HCT116 (cell line): ENCODE results near the gene LMBRD2. TPM values are rescaled to one million over a fixed set of nuclear protein-coding genes. Genes with fewer than 3 reads are reported as not detected.

Experiments
- ATAC-seq: fragments of 200-7000 bp; cut with Tn5 transposase; 2 replicates; pipeline ENCODE4 v1.9.1; 2020; ENCODE audit warnings: mild to moderate bottlenecking, moderate library complexity
- BruUV-seq: library from RNA; stranded (reverse); fragments of 400-500 nt; replicated peaks from 2 replicates; lab custom pipeline; 2021; lab: Mats Ljungman, UMichigan
- CTCF ChIA-PET: fragments of 300-600 bp; sonication (Branson Sonifier 250); formaldehyde crosslinking; loops from one replicate; lab custom pipeline; 2021; ENCODE audit warnings: antibody characterized with exemption; lab: Charles Lee
- POLR2A ChIA-PET: fragments of 300-600, 350-600 bp; sonication (Branson Sonifier 250); formaldehyde crosslinking; loops from one replicate; lab custom pipeline; 2021; ENCODE audit warnings: antibody characterized with exemption; lab: Charles Lee
- RAD21 ChIA-PET, 2 experiments: fragments of 300-600 bp; sonication (Branson Sonifier 250); formaldehyde crosslinking; loops; one replicate each; lab custom pipeline; 2023; ENCODE audit warnings: low total read pairs in 2 of 2; ENCODE audit not compliant: uncharacterized antibody in 2 of 2, unreplicated experiment in 2 of 2, low non-redundant PET in 1 of 2; lab: Charles Lee
- DNase-seq: peaks from one replicate; pipeline ENCODE4 v3.0.0-alpha.2; 2010; ENCODE audit warnings: low read depth, low spot score
- H2AFZ ChIP-seq: fragments of 200-600 bp; shearing (Covaris generic), sonication (generic); 2 replicates; pipeline ENCODE4 v1.6.1; 2017; ENCODE audit warnings: low read depth, mixed run types, mixed read lengths, antibody characterized with exemption, low read length; ENCODE audit not compliant: poor library complexity, severe bottlenecking
- H3K27ac ChIP-seq: 2 replicates; pipeline ENCODE4 v1.5.1; 2012; ENCODE audit warnings: low read depth, low read length
- H3K27me3 ChIP-seq: fragments of 200-600 bp; sonication (generic); 2 replicates; pipeline ENCODE4 v1.6.1; 2016; ENCODE audit warnings: mixed run types, low read length, mixed read lengths; ENCODE audit not compliant: insufficient read depth
- H3K36me3 ChIP-seq, 2 experiments: fragments of 200-500 bp in 1 of 2; fragments of 200-600 bp in 1 of 2; sonication (Bioruptor generic) in 1 of 2; sonication (generic) in 1 of 2; 2 replicates each; pipeline versions ENCODE4 v1.5.1 to v1.6.1; 2014 to 2016; ENCODE audit warnings: low read length in 2 of 2, inconsistent platforms in 1 of 2, mixed read lengths in 1 of 2, mixed run types in 1 of 2; ENCODE audit not compliant: insufficient read depth in 2 of 2, control insufficient read depth in 1 of 2
- H3K4me1 ChIP-seq, 2 experiments: fragments of 200-600 bp in 1 of 2; sonication (generic) in 1 of 2; 2 replicates each; pipeline versions ENCODE4 v1.5.1 to v1.6.1; 2012 to 2017; ENCODE audit warnings: low read length in 2 of 2, inconsistent platforms in 1 of 2, mild to moderate bottlenecking in 1 of 2, mixed read lengths in 1 of 2, mixed run types in 1 of 2, moderate library complexity in 1 of 2; ENCODE audit not compliant: insufficient read depth in 2 of 2, control insufficient read depth in 1 of 2
- H3K4me2 ChIP-seq: fragments of 200-600 bp; sonication (generic); 2 replicates; pipeline ENCODE4 v1.6.1; 2017; ENCODE audit warnings: mixed run types, low read length, mixed read lengths
- H3K4me3 ChIP-seq, 2 experiments: fragments of 200-600 bp in 1 of 2; sonication (generic) in 1 of 2; replicated peaks in 1 of 2; 2 replicates each; pipeline ENCODE4 v1.5.1; 2011 to 2016; ENCODE audit warnings: low read length in 2 of 2, control low read depth in 1 of 2, low read depth in 1 of 2, mild to moderate bottlenecking in 1 of 2, mixed read lengths in 1 of 2, mixed run types in 1 of 2
- H3K79me2 ChIP-seq: fragments of 200-600 bp; sonication (generic); 2 replicates; pipeline ENCODE4 v1.6.1; 2017; ENCODE audit warnings: mild to moderate bottlenecking, mixed run types, low read length, moderate library complexity, mixed read lengths; ENCODE audit not compliant: insufficient read depth
- H3K9ac ChIP-seq: fragments of 200-600 bp; sonication (generic); 2 replicates; pipeline ENCODE4 v1.6.1; 2016; ENCODE audit warnings: low read length, mixed read lengths
- H3K9me2 ChIP-seq: fragments of 200-600 bp; sonication (generic), shearing (Covaris generic); 2 replicates; pipeline ENCODE4 v1.6.1; 2017; ENCODE audit warnings: mixed run types, mild to moderate bottlenecking, moderate library complexity; ENCODE audit not compliant: insufficient read depth
- H3K9me3 ChIP-seq, 2 experiments: fragments of 200-500 bp in 1 of 2; fragments of 200-600 bp in 1 of 2; sonication (Bioruptor generic) in 1 of 2; sonication (generic) in 1 of 2; 2 replicates each; pipeline ENCODE4 v1.6.1; 2014 to 2017; ENCODE audit warnings: low read length in 2 of 2, mixed read lengths in 2 of 2, inconsistent platforms in 1 of 2, low read depth in 1 of 2, mild to moderate bottlenecking in 1 of 2, mixed run types in 1 of 2, moderate library complexity in 1 of 2; ENCODE audit not compliant: control insufficient read depth in 1 of 2, insufficient read depth in 1 of 2
- H4K20me1 ChIP-seq: fragments of 200-600 bp; sonication (generic), shearing (Covaris generic); 2 replicates; pipeline ENCODE4 v1.6.1; 2017; ENCODE audit warnings: mixed run types, mild to moderate bottlenecking, moderate library complexity; ENCODE audit not compliant: insufficient read depth
- CBX3 ChIP-seq: IDR thresholded peaks from 2 replicates; pipeline ENCODE4 v1.6.1; 2012; ENCODE audit warnings: low read depth
- EZH2 ChIP-seq: fragments of 200-600 bp; sonication (generic); IDR thresholded peaks from 2 replicates; pipeline ENCODE4 v1.6.1; 2017; ENCODE audit warnings: antibody characterized with exemption, mixed run types
- JUND ChIP-seq: IDR thresholded peaks from 2 replicates; pipeline ENCODE4 v1.6.1; 2012
- POLR2AphosphoS5 ChIP-seq: IDR thresholded peaks from 2 replicates; pipeline ENCODE4 v1.6.1; 2011; ENCODE audit warnings: mild to moderate bottlenecking, low read depth, low read length, moderate library complexity
- TCF7L2 ChIP-seq: IDR thresholded peaks from 2 replicates; pipeline ENCODE4 v1.7.0; 2011; ENCODE audit warnings: borderline replicate concordance, inconsistent platforms; ENCODE audit not compliant: insufficient read depth, insufficient read length; ENCODE audit errors: extremely low read depth
- intact Hi-C: fragments of 100-400 bp; cut with micrococcal nuclease; formaldehyde crosslinking; loops from 2 replicates; pipeline ENCODE4 v1.10.0; 2022
- total RNA-seq: library from RNA; stranded (reverse); gene quantifications from one replicate; pipeline ENCODE4 v1.2.1, GENCODE V29; 2021; ENCODE audit not compliant: unreplicated experiment
- TF ChIP-seq, protein P1 (sequence below): IDR thresholded peaks from 2 replicates; pipeline ENCODE4 v1.6.1; 2012; ENCODE audit warnings: low read depth

Gene LMBRD2
- total RNA-seq, 1 experiment from 2014 or later: 1.1 TPM

DNA sequence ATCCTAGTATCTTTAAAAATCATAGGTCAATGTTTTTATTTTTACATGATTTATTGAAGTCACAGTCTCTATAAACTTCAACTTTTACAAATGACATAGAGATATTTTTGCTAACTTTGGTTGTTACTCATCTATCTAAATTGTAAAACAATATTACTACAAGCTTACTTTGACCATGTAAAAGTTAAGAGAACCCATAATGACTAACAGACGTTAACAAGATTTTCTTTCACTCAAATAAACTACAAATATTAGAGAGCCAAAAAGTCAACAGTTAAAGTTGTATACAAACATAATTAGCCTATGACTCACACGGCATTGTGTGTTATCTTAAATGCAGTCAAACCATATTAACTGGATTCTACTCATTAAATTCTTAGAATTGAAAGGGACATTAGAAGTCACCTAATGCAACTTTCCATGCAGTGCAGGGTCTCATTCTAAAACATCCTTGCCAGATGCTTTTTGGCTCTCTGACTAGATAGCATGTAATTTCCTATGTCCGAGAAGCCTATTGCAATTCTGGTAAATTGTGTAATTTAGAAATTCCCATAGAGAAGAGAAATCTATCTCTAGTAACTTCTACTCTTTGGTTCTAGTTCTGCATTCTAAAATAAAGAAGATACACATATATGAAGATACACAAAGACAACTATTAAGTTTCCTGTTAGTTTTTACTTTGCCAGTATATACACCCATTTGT is 42.8 kb downstream of the LMBRD2 start:
- ChIA-PET CTCF (no interaction called here), RAD21 (no interaction called here), POLR2A (no interaction called here)
- H3K36me3 ChIP-seq: no peaks in the 10 kb centered on the region
- intact Hi-C loops: no loop called here
- H3K9me2 ChIP-seq: no peaks in the 10 kb centered on the region
- no peak overlapping the region for H3K9ac ChIP-seq
- DNase-seq (no peak), ATAC-seq (no peak)
- H4K20me1 ChIP-seq: no peaks in the 10 kb centered on the region
- H3K4me1 ChIP-seq: no peaks in the 10 kb centered on the region
- no peak overlapping the region for H3K4me3 ChIP-seq
- H2AFZ ChIP-seq: no peak overlapping the region
- no peaks in the 10 kb centered on the region for H3K27me3 ChIP-seq
- H3K79me2 ChIP-seq: no peaks in the 10 kb centered on the region
- no peaks in the 10 kb centered on the region for H3K9me3 ChIP-seq
- H3K4me2 ChIP-seq: no peak overlapping the region
- H3K27ac ChIP-seq: no peak overlapping the region
- BruUV-seq: no TSS peak
- TF ChIP-seq TCF7L2: no peak
- TF ChIP-seq EZH2: no peak
- TF ChIP-seq, protein P1, sequence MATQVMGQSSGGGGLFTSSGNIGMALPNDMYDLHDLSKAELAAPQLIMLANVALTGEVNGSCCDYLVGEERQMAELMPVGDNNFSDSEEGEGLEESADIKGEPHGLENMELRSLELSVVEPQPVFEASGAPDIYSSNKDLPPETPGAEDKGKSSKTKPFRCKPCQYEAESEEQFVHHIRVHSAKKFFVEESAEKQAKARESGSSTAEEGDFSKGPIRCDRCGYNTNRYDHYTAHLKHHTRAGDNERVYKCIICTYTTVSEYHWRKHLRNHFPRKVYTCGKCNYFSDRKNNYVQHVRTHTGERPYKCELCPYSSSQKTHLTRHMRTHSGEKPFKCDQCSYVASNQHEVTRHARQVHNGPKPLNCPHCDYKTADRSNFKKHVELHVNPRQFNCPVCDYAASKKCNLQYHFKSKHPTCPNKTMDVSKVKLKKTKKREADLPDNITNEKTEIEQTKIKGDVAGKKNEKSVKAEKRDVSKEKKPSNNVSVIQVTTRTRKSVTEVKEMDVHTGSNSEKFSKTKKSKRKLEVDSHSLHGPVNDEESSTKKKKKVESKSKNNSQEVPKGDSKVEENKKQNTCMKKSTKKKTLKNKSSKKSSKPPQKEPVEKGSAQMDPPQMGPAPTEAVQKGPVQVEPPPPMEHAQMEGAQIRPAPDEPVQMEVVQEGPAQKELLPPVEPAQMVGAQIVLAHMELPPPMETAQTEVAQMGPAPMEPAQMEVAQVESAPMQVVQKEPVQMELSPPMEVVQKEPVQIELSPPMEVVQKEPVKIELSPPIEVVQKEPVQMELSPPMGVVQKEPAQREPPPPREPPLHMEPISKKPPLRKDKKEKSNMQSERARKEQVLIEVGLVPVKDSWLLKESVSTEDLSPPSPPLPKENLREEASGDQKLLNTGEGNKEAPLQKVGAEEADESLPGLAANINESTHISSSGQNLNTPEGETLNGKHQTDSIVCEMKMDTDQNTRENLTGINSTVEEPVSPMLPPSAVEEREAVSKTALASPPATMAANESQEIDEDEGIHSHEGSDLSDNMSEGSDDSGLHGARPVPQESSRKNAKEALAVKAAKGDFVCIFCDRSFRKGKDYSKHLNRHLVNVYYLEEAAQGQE: no peak

DNA sequence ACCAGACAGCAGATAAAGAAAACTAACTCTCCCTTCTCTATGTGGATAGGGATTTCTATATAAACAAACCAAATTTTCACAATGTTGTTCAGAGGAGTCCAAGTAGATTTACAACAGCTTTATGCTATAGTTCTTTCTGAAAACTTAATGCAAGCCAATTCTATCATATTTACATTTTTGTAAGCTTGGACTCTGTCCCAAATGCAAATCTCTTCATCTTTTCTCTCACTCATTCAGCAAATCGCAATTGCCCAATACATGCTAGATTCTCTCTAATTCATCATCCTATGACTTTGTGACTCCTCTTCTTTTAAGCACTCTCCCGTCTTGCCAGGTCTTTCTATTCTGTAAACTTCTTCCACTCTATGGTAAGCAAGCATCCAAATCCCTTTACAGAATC is 45.9 kb downstream of the LMBRD2 start:
- no peaks in the 10 kb centered on the region for H3K4me1 ChIP-seq
- no peaks in the 10 kb centered on the region for H3K9me2 ChIP-seq
- H3K9ac ChIP-seq: no peak overlapping the region
- no peak overlapping the region for H2AFZ ChIP-seq
- H3K4me3 ChIP-seq: no peak overlapping the region
- BruUV-seq: no TSS peak
- ChIA-PET CTCF (no interaction called here), POLR2A (no interaction called here), RAD21 (no interaction called here)
- H3K4me2 ChIP-seq: no peak overlapping the region
- no peak overlapping the region for H3K27ac ChIP-seq
- ATAC-seq: no peak
- no peaks in the 10 kb centered on the region for H3K79me2 ChIP-seq
- no peaks in the 10 kb centered on the region for H4K20me1 ChIP-seq
- H3K36me3 ChIP-seq: no peaks in the 10 kb centered on the region
- no peaks in the 10 kb centered on the region for H3K9me3 ChIP-seq
- TF ChIP-seq JUND (no peak), EZH2 (no peak), POLR2AphosphoS5 (no peak), CBX3 (no peak)
- TF ChIP-seq, protein P1: no peak
- DNase-seq: no peak
- intact Hi-C loops: no loop called here
- no peaks in the 10 kb centered on the region for H3K27me3 ChIP-seq
